Heart right ventricle (tissue), 16 donors: ENCODE measurements around the gene MYH11. TPM values are rescaled to one million over a fixed set of nuclear protein-coding genes. Genes with fewer than 3 reads are reported as not detected.

ENCODE experiments used
- ATAC-seq, 8 donors: fragments of 200-7000 bp; cut with Tn5 transposase; one replicate each; pipeline ENCODE4 v1.9.1; 2020; ENCODE audit warnings: mild to moderate bottlenecking in 8 of 8, moderate library complexity in 8 of 8, moderate number of reproducible peaks in 1 of 8
- DNase-seq, 2 donors: peaks; one replicate each; pipeline ENCODE4 v3.0.0-alpha.2; 2020
- H3K27ac ChIP-seq, 10 donors: fragments of 200-600 bp; sonication (generic) in 2 of 10; one replicate each; pipeline versions ENCODE4 v1.5.0 to v1.8.0; 2020 to 2022; ENCODE audit warnings: mild to moderate bottlenecking in 3 of 10
- H3K27me3 ChIP-seq, 7 donors: fragments of 200-600 bp; one replicate each; pipeline ENCODE4 v1.8.0; 2021 to 2022; ENCODE audit warnings: mild to moderate bottlenecking in 2 of 7
- H3K36me3 ChIP-seq, 9 donors: fragments of 200-600 bp; sonication (generic) in 1 of 9; one replicate each; pipeline versions ENCODE4 v1.5.0 to v1.8.0; 2020 to 2022; ENCODE audit warnings: mild to moderate bottlenecking in 2 of 9
- H3K4me1 ChIP-seq, 9 donors: fragments of 200-600 bp; sonication (generic) in 1 of 9; one replicate each; pipeline versions ENCODE4 v1.5.0 to v1.8.0; 2020 to 2022; ENCODE audit warnings: mild to moderate bottlenecking in 4 of 9
- H3K4me3 ChIP-seq, 10 donors: fragments of 200-600 bp; sonication (generic) in 2 of 10; one replicate each; pipeline versions ENCODE4 v1.5.0 to v1.8.0; 2020 to 2022; ENCODE audit warnings: mild to moderate bottlenecking in 7 of 10, moderate library complexity in 2 of 10
- H3K9me3 ChIP-seq, 11 donors: fragments of 200-600 bp in 10 of 11; sonication (generic) in 2 of 11; one replicate each; pipeline versions ENCODE4 v1.5.0 to v1.8.0; 2013 to 2022; ENCODE audit warnings: mild to moderate bottlenecking in 2 of 11, control low read depth in 1 of 11, moderate library complexity in 1 of 11
- WGBS, 2 donors: extraction: QIAGEN DNeasy Blood & Tissue Kit; methylation state at CpG; one replicate each; pipeline ENCODE4 v1.1.7; 2013; ENCODE audit warnings: inconsistent platforms in 1 of 2; 5-methylcytosine and 5-hydroxymethylcytosine counted together
- intact Hi-C, 10 donors: fragments of 100-400 bp; cut with DNase I; formaldehyde crosslinking; loops; one replicate each; pipeline versions ENCODE4 v1.11.1 to v1.14.2; 2022
- polyA plus RNA-seq, 2 donors: library from polyadenylated mRNA; stranded (reverse); fragments of 200-250 nt; gene quantifications; one replicate each; pipeline ENCODE4 v1.2.3, GENCODE V29; 2013
- total RNA-seq, 10 donors: library from RNA; stranded (reverse); fragmentation: NEBNext Ultra II Directional in 3 of 10; extraction: Animal tissue kit (Norgen Biotek cat#: 25700) in 3 of 10; gene quantifications; one replicate each; pipeline versions ENCODE4 v1.2.1 to v1.2.4, GENCODE V29; 2021 to 2023
- TF ChIP-seq, protein P1 (sequence below), 9 donors: fragments of 200-600 bp; sonication (generic) in 2 of 9; IDR thresholded peaks; one replicate each; pipeline versions ENCODE4 v1.5.0 to v1.8.0; 2021 to 2022; ENCODE audit warnings: antibody characterized with exemption in 9 of 9, mild to moderate bottlenecking in 5 of 9, moderate library complexity in 1 of 9
- donor health status: Arrhythmogenic right ventricular cardiomyopathy.
- donor health status: ischemic (EF 13 %, LVEDD 7.1; RV severe dilation, severe dysfunction).
- donor health status: healthy with polysubstance abuse.
- donor health status: DM: no; HTN: yes; CAD: no.
- donor health status: DM: no; HTN: no; CAD: no.
- donor health status: ischemic (EF 25% LVEDD 6.9; RV normal size, moderate dysfunction).
- donor health status: ischemic (EF 25% LVEDD 5.7; RV mildly dilated, moderate dysfunction).
- donor health status: healthy.
- donor health status: DM: yes; HTN: yes; CAD: no.
- donor health status: Ischemic cardiomyopathy.
- donor health status: ischemic (EF 35%, LVEDD 5.7; RV mildly dilated, moderate dysfunction).
- donor health status: nonischemic (EF 11% LVEDD 7.7; RV severe dilation, severe dysfunction).
- donor health status: DM: yes; HTN: yes; CAD: no.
- donor health status: PGD.
- donor health status: ischemic (EF 29% LVEDD 5.4; RV normal size, mild dysfunction).
- donor health status: nonischemic (EF 23%, LVEDD 6.1; RV moderate dilation, normal function).

MYH11 gene
- total and polyA plus RNA-seq, 12 donors = 9.8 to 46.7 (median 23.5) TPM

DNA sequence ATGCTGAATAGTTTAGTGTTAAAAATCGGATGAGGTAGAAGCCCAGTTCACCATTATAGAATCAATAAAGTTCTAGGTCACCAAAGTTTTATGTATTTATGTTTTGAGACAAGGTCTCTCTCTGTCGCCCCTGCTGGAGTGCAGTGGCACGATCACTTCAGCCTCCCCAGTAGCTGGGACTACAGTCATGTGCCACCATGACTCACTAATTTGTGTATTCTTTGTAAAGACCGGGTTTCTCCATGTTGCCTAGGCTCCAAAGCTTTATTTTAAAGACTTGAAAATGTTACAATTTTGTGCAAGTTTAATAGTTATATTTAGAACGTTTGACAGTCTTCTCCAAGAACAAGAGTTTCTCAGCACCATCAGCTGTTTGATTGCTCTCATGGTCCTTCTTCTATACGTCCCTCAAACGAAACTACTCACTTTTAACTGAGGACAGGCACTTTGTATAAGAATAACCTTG is 174.7 kb downstream of the MYH11 start:
- Histone ChIP-seq H3K27ac (no peak overlapping the region), H3K4me3 (no peak overlapping the region), H3K36me3 (peaks cover 0 to 99% (median 30%) of the 10 kb centered on the region in 9 donors), H3K9me3 (no peaks in the 10 kb centered on the region), H3K27me3 (no peaks in the 10 kb centered on the region), H3K4me1 (no peaks in the 10 kb centered on the region)
- no peak for DNase-seq
- WGBS, 2 donors = 70% methylated on average over 7 of the region's 7 CpGs
- peak in 1 of 8 donors; percentile 51 for ATAC-seq
- TF ChIP-seq, protein P1, sequence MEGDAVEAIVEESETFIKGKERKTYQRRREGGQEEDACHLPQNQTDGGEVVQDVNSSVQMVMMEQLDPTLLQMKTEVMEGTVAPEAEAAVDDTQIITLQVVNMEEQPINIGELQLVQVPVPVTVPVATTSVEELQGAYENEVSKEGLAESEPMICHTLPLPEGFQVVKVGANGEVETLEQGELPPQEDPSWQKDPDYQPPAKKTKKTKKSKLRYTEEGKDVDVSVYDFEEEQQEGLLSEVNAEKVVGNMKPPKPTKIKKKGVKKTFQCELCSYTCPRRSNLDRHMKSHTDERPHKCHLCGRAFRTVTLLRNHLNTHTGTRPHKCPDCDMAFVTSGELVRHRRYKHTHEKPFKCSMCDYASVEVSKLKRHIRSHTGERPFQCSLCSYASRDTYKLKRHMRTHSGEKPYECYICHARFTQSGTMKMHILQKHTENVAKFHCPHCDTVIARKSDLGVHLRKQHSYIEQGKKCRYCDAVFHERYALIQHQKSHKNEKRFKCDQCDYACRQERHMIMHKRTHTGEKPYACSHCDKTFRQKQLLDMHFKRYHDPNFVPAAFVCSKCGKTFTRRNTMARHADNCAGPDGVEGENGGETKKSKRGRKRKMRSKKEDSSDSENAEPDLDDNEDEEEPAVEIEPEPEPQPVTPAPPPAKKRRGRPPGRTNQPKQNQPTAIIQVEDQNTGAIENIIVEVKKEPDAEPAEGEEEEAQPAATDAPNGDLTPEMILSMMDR (IDR thresholded peaks at IDR 0.05) = peak in 7 of 9 donors; percentile 6 to 54 (median 26)
- intact Hi-C loops = no loop called here

DNA sequence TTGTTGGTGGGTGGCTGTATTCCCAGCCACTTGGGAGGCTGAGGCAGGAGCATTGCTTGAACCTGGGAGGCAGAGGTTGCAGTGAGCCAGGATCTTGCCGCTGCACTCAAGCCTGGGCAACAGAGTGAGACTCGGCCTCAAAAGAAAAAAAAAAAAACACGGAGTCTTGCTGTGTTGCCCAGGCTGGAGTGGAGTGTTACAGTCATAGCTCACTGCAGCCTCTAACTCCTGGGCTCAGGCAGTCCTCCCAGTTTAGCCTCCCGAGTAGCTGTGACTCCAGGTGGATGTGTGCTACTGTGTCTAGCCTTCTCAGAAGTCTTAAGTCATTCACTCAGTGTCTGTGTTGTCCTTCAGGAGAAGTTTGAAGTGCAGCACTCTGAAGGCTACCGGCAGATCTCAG is 179.4 kb downstream of the MYH11 start:
- Histone ChIP-seq H3K4me1 (peaks cover 5 to 23% (median 15%) of the 10 kb centered on the region in 9 donors), H3K9me3 (no peaks in the 10 kb centered on the region), H3K36me3 (peaks cover 0 to 69% (median 21%) of the 10 kb centered on the region in 9 donors), H3K27me3 (no peaks in the 10 kb centered on the region), H3K27ac (no peak overlapping the region), H3K4me3 (no peak overlapping the region)
- ATAC-seq (no peak), DNase-seq (no peak)
- TF ChIP-seq, protein P1 (IDR thresholded peaks at IDR 0.05) = no peak
- intact Hi-C loops = no loop called here
- 98 to 99% methylated on average over 5 of the region's 5 CpGs for WGBS, 2 donors

DNA sequence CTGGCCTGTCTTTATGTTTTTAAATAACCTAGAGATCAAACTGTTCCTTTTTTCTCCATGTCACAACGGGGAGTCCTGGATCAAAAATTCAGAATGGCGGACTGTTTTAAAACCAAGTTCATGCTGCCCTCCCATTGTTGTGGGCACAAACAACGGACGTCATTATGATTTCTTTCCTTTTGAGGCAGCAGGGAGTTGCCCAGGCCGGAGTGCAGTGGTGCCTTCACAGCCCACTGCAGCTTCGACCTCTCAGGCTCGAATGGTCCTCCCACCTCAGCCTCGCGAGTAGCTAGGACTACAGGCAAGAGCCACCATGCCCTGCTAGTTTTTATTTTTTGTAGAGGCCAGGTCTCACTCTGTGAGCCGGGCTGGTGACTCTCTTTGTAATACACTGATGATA is 180.3 kb downstream of the MYH11 start:
- Histone ChIP-seq H3K4me1 (peaks cover 11 to 32% (median 24%) of the 10 kb centered on the region in 9 donors), H3K4me3 (no peak overlapping the region), H3K9me3 (no peaks in the 10 kb centered on the region), H3K27me3 (no peaks in the 10 kb centered on the region), H3K27ac (no peak overlapping the region), H3K36me3 (peaks cover 0 to 62% (median 21%) of the 10 kb centered on the region in 9 donors)
- 85% methylated on average over 10 of the region's 10 CpGs for WGBS, 2 donors
- intact Hi-C loops = no loop called here
- DNase-seq = no peak
- TF ChIP-seq, protein P1 (IDR thresholded peaks at IDR 0.05) = no peak
- ATAC-seq = no peak

DNA sequence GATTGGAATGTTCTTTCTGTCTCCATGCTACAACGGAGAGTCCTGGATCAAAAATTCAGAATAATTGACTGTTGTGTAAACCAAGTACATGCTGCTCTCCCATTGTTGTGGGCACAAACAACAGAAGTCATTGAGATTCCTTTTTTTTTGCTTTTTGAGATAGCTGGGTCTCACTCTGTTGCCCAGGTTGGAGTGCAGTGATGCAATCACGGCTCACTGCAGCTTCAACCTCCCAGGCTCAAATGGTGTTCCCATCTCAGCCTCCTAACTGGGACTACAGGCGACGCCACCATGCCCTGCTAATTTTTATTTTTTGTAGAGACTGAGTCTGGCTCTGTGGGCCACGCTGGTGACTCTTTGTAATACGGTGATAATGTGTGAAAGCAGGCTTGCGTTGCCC is 182.3 kb downstream of the MYH11 start:
- H3K36me3 ChIP-seq = peaks cover 0 to 62% (median 29%) of the 10 kb centered on the region in 9 donors
- no peaks in the 10 kb centered on the region for H3K9me3 ChIP-seq
- peaks cover 11 to 34% (median 25%) of the 10 kb centered on the region in 9 donors for H3K4me1 ChIP-seq
- no peak overlapping the region for H3K4me3 ChIP-seq
- 97% methylated on average over 7 of the region's 7 CpGs for WGBS, 2 donors
- intact Hi-C loops = no loop called here
- DNase-seq = no peak
- peak overlapping the region in 6 of 10 donors; percentile 26 to 97 (median 90) for H3K27ac ChIP-seq
- H3K27me3 ChIP-seq = no peaks in the 10 kb centered on the region
- ATAC-seq = no peak
- TF ChIP-seq, protein P1 (IDR thresholded peaks at IDR 0.05) = no peak
